ENCODE results near the gene CECR2. TPM values are rescaled to one million over a fixed set of nuclear protein-coding genes. Genes with fewer than 3 reads are reported as not detected.

Gene CECR2
- total RNA-seq, 6 experiments from 2014 or later: not detected

DNA sequence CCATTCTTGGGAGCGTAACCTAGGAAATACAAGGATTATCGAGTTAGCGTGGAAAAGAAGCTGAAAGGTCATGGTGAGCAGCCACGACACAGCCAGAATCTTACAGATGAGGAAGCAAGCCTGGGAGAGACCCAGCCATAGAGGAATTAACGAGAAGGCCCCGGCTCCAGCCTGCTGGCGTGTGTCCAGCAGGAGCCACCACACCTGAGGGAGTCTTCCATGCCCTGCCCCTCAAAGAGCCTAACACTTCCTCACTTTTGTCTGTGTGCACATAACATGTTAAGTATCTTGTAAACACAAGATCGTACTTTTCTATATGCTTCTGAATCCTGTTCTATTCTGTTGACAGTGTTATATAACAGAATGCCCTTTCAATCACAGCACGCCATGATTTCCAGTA lies 18.1 kb downstream of the CECR2 start:
- H3K27ac Mint-ChIP-seq: no peak overlapping the region
- no peaks in the 10 kb centered on the region; the same call in 1 of the 2 replicates for H3K27me3 Mint-ChIP-seq (ENCODE audit: insufficient read depth)
- no peak for DNase-seq
- peaks cover 21% of the 10 kb centered on the region; the same call in 1 of the 2 replicates for H3K9me3 Mint-ChIP-seq
- no peaks in the 10 kb centered on the region for H3K36me3 Mint-ChIP-seq (ENCODE audit: low read depth)
- H3K4me3 Mint-ChIP-seq: no peak overlapping the region
- TF ChIP-seq, protein P1, sequence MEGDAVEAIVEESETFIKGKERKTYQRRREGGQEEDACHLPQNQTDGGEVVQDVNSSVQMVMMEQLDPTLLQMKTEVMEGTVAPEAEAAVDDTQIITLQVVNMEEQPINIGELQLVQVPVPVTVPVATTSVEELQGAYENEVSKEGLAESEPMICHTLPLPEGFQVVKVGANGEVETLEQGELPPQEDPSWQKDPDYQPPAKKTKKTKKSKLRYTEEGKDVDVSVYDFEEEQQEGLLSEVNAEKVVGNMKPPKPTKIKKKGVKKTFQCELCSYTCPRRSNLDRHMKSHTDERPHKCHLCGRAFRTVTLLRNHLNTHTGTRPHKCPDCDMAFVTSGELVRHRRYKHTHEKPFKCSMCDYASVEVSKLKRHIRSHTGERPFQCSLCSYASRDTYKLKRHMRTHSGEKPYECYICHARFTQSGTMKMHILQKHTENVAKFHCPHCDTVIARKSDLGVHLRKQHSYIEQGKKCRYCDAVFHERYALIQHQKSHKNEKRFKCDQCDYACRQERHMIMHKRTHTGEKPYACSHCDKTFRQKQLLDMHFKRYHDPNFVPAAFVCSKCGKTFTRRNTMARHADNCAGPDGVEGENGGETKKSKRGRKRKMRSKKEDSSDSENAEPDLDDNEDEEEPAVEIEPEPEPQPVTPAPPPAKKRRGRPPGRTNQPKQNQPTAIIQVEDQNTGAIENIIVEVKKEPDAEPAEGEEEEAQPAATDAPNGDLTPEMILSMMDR (IDR thresholded peaks at IDR 0.05): no peak
- H3K4me1 Mint-ChIP-seq (ENCODE audit: low read depth): no peaks in the 10 kb centered on the region

- H3K4me1 Mint-ChIP-seq (ENCODE audit: low read depth): no peaks in the 10 kb centered on the region
- no peak overlapping the region for H3K27ac Mint-ChIP-seq
- TF ChIP-seq, protein P1 (IDR thresholded peaks at IDR 0.05): no peak
- no peaks in the 10 kb centered on the region for H3K36me3 Mint-ChIP-seq (ENCODE audit: low read depth)
- no peak overlapping the region for H3K4me3 Mint-ChIP-seq
- no peak for DNase-seq
- H3K27me3 Mint-ChIP-seq (ENCODE audit: insufficient read depth): no peaks in the 10 kb centered on the region; the same call in 1 of the 2 replicates
- peaks cover 21% of the 10 kb centered on the region; the same call in 1 of the 2 replicates for H3K9me3 Mint-ChIP-seq
Measured at GRCh38 chr22:17388235-17388634, 19.0 kb downstream of the CECR2 start.

- Mint-ChIP-seq H3K27me3 (ENCODE audit: insufficient read depth) (no peaks in the 10 kb centered on the region; the same call in 1 of the 2 replicates), H3K4me3 (no peak overlapping the region), H3K9me3 (peaks cover 15% of the 10 kb centered on the region; the same call in 1 of the 2 replicates), H3K4me1 (ENCODE audit: low read depth) (no peaks in the 10 kb centered on the region), H3K36me3 (ENCODE audit: low read depth) (no peaks in the 10 kb centered on the region), H3K27ac (no peak overlapping the region)
- DNase-seq: no peak
- TF ChIP-seq, protein P1 (IDR thresholded peaks at IDR 0.05): no peak
Measured at GRCh38 chr22:17390087-17390486, 20.8 kb downstream of the CECR2 start.

- no peaks in the 10 kb centered on the region; the same call in 1 of the 2 replicates for H3K27me3 Mint-ChIP-seq (ENCODE audit: insufficient read depth)
- no peak overlapping the region for H3K27ac Mint-ChIP-seq
- DNase-seq: no peak
- TF ChIP-seq, protein P1 (IDR thresholded peaks at IDR 0.05): no peak
- H3K9me3 Mint-ChIP-seq: peaks cover 5% of the 10 kb centered on the region
- no peaks in the 10 kb centered on the region for H3K36me3 Mint-ChIP-seq (ENCODE audit: low read depth)
- no peak overlapping the region for H3K4me3 Mint-ChIP-seq
- no peaks in the 10 kb centered on the region for H3K4me1 Mint-ChIP-seq (ENCODE audit: low read depth)
Measured at GRCh38 chr22:17396516-17396915, 27.3 kb downstream of the CECR2 start.

- TF ChIP-seq, protein P1 (IDR thresholded peaks at IDR 0.05): no peak
- peaks cover 8% of the 10 kb centered on the region for H3K9me3 Mint-ChIP-seq
- H3K36me3 Mint-ChIP-seq (ENCODE audit: low read depth): no peaks in the 10 kb centered on the region
- H3K4me3 Mint-ChIP-seq: no peak overlapping the region
- H3K27me3 Mint-ChIP-seq (ENCODE audit: insufficient read depth): no peaks in the 10 kb centered on the region; the same call in 1 of the 2 replicates
- no peak overlapping the region for H3K27ac Mint-ChIP-seq
- H3K4me1 Mint-ChIP-seq (ENCODE audit: low read depth): no peaks in the 10 kb centered on the region
- DNase-seq: no peak
Measured at GRCh38 chr22:17397756-17398547, 28.7 kb downstream of the CECR2 start.
